H9 (cell line): ENCODE measurements around the gene TRIM42. TPM values are rescaled to one million over a fixed set of nuclear protein-coding genes. Genes with fewer than 3 reads are reported as not detected.

Experiments
- DNase-seq: peaks from one replicate; pipeline ENCODE4 v3.0.0-alpha.2; 2017
- H2AFZ ChIP-seq: one replicate; pipeline ENCODE4 v1.6.1; 2013; ENCODE audit warnings: mild to moderate bottlenecking, low read length, control low read depth, moderate library complexity
- H2AK5ac ChIP-seq: 2 replicates; pipeline ENCODE4 v1.6.1; 2013; ENCODE audit warnings: low read length, control low read depth, mixed read lengths; ENCODE audit not compliant: insufficient read length
- H2BK120ac ChIP-seq: one replicate; pipeline ENCODE4 v1.6.1; 2013; ENCODE audit warnings: low read depth, mild to moderate bottlenecking, low read length, control low read depth, inconsistent platforms; ENCODE audit not compliant: poor library complexity, severe bottlenecking
- H2BK12ac ChIP-seq: 2 replicates; pipeline ENCODE4 v1.6.1; 2013; ENCODE audit warnings: low read length, control low read depth, mixed read lengths, low read depth; ENCODE audit not compliant: insufficient read length
- H2BK15ac ChIP-seq: 2 replicates; pipeline ENCODE4 v1.6.1; 2013; ENCODE audit warnings: low read depth, low read length, control low read depth
- H2BK20ac ChIP-seq: one replicate; pipeline ENCODE4 v1.6.1; 2013; ENCODE audit warnings: low read depth, mild to moderate bottlenecking, low read length, control low read depth, inconsistent platforms; ENCODE audit not compliant: poor library complexity, severe bottlenecking
- H2BK5ac ChIP-seq: 2 replicates; pipeline ENCODE4 v1.6.1; 2013; ENCODE audit warnings: low read length, control low read depth, mixed read lengths; ENCODE audit not compliant: insufficient read length
- H3K14ac ChIP-seq: 2 replicates; pipeline ENCODE4 v1.6.1; 2013; ENCODE audit warnings: low read length, control low read depth; ENCODE audit not compliant: insufficient read depth
- H3K18ac ChIP-seq: 2 replicates; pipeline ENCODE4 v1.6.1; 2013; ENCODE audit warnings: low read depth, mild to moderate bottlenecking, mixed read lengths, low read length, control low read depth; ENCODE audit not compliant: insufficient read length
- H3K23ac ChIP-seq: 2 replicates; pipeline ENCODE4 v1.6.1; 2013; ENCODE audit warnings: low read length, control low read depth, mixed read lengths, low read depth; ENCODE audit not compliant: insufficient read length
- H3K23me2 ChIP-seq: 2 replicates; pipeline ENCODE4 v1.6.1; 2013; ENCODE audit warnings: low read depth, mild to moderate bottlenecking, mixed read lengths, low read length, control low read depth; ENCODE audit not compliant: insufficient read length, poor library complexity, severe bottlenecking
- H3K27ac ChIP-seq: 2 replicates; pipeline ENCODE4 v1.5.1; 2013; ENCODE audit warnings: low read length, control low read depth, mixed read lengths, low read depth; ENCODE audit not compliant: insufficient read length
- H3K27me3 ChIP-seq: 2 replicates; pipeline ENCODE4 v1.6.1; 2013; ENCODE audit warnings: low read length, control low read depth, inconsistent platforms; ENCODE audit not compliant: insufficient read depth
- H3K4ac ChIP-seq: 2 replicates; pipeline ENCODE4 v1.6.1; 2013; ENCODE audit warnings: low read depth, mild to moderate bottlenecking, control low read depth, inconsistent platforms, low read length, moderate library complexity
- H3K4me1 ChIP-seq: 2 replicates; pipeline ENCODE4 v1.6.1; 2013; ENCODE audit warnings: low read length, control low read depth, inconsistent platforms; ENCODE audit not compliant: insufficient read depth
- H3K4me2 ChIP-seq: 2 replicates; pipeline ENCODE4 v1.6.1; 2013; ENCODE audit warnings: low read length, control low read depth, mixed read lengths; ENCODE audit not compliant: insufficient read length, insufficient read depth
- H3K56ac ChIP-seq: 2 replicates; pipeline ENCODE4 v1.6.1; 2013; ENCODE audit warnings: low read depth, mild to moderate bottlenecking, mixed read lengths, low read length, control low read depth; ENCODE audit not compliant: insufficient read length
- H3K79me1 ChIP-seq: 2 replicates; pipeline ENCODE4 v1.6.1; 2013; ENCODE audit warnings: low read depth, mild to moderate bottlenecking, moderate library complexity, low read length, control low read depth, inconsistent platforms; ENCODE audit not compliant: insufficient read depth, poor library complexity, severe bottlenecking
- H3K79me2 ChIP-seq: 2 replicates; pipeline ENCODE4 v1.6.1; 2013; ENCODE audit warnings: low read length, control low read depth, inconsistent platforms; ENCODE audit not compliant: insufficient read depth
- H3K9ac ChIP-seq: 2 replicates; pipeline ENCODE4 v1.6.1; 2013; ENCODE audit warnings: low read length, control low read depth, mixed read lengths; ENCODE audit not compliant: insufficient read length; ENCODE audit errors: extremely low read depth
- H3K9me3 ChIP-seq: one replicate; pipeline ENCODE4 v1.6.1; 2013; ENCODE audit warnings: low read depth, low read length, inconsistent platforms; ENCODE audit not compliant: control insufficient read depth
- H3T11ph ChIP-seq: one replicate; pipeline ENCODE4 v1.6.1; 2013; ENCODE audit warnings: mild to moderate bottlenecking, low read length, control low read depth, inconsistent platforms
- H4K20me1 ChIP-seq: one replicate; pipeline ENCODE4 v1.6.1; 2013; ENCODE audit not compliant: control insufficient read depth, insufficient read length, insufficient read depth
- H4K5ac ChIP-seq: 2 replicates; pipeline ENCODE4 v1.6.1; 2013; ENCODE audit warnings: low read depth, mild to moderate bottlenecking, mixed read lengths, low read length, control low read depth; ENCODE audit not compliant: insufficient read length
- H4K8ac ChIP-seq: replicated peaks from 2 replicates; pipeline ENCODE4 v1.6.1; 2013; ENCODE audit warnings: low read length, control low read depth, mixed read lengths, low read depth; ENCODE audit not compliant: insufficient read length
- H4K91ac ChIP-seq: 2 replicates; pipeline ENCODE4 v1.6.1; 2013; ENCODE audit warnings: low read depth, mild to moderate bottlenecking, moderate library complexity, mixed read lengths, low read length, control low read depth; ENCODE audit not compliant: insufficient read length
- H3K27ac Mint-ChIP-seq, 3 experiments: 2 replicates in 2 of 3; 3 replicates in 1 of 3; pipeline ENCODE4 v1.8.0; 2020 to 2021; ENCODE audit warnings: mixed read lengths in 3 of 3, mild to moderate bottlenecking in 1 of 3, moderate library complexity in 1 of 3
- H3K27me3 Mint-ChIP-seq: 2 replicates; pipeline ENCODE4 v1.8.0; 2021; ENCODE audit warnings: low read depth, mild to moderate bottlenecking, moderate library complexity, mixed read lengths
- H3K36me3 Mint-ChIP-seq, 3 experiments: 2 replicates in 2 of 3; 3 replicates in 1 of 3; pipeline ENCODE4 v1.8.0; 2020 to 2021; ENCODE audit warnings: low read depth in 3 of 3, mixed read lengths in 3 of 3; ENCODE audit not compliant: insufficient read depth in 1 of 3
- H3K4me1 Mint-ChIP-seq, 2 experiments: 2 replicates each; pipeline ENCODE4 v1.8.0; 2020; ENCODE audit warnings: mixed read lengths in 2 of 2
- H3K4me3 Mint-ChIP-seq, 2 experiments: 2 replicates in 1 of 2; 3 replicates in 1 of 2; pipeline ENCODE4 v1.8.0; 2020 to 2021; ENCODE audit warnings: mild to moderate bottlenecking in 2 of 2, mixed read lengths in 2 of 2, moderate library complexity in 1 of 2
- H3K9me3 Mint-ChIP-seq, 2 experiments: 2 replicates in 1 of 2; 3 replicates in 1 of 2; pipeline ENCODE4 v1.8.0; 2020; ENCODE audit warnings: mild to moderate bottlenecking in 2 of 2, mixed read lengths in 2 of 2, moderate library complexity in 1 of 2
- WGBS: extraction: QIAGEN DNeasy Blood & Tissue Kit; methylation state at CpG from one replicate; pipeline ENCODE4 v1.1.7; 2013; ENCODE audit warnings: missing lambda C conversion rate, low lambda C conversion rate, mixed read lengths; ENCODE audit not compliant: insufficient read length; ENCODE audit errors: extremely low coverage; 5-methylcytosine and 5-hydroxymethylcytosine counted together
- total RNA-seq: library from RNA; stranded (reverse); gene quantifications from 2 replicates; pipeline ENCODE4 v1.2.1, GENCODE V29; 2021
- TF ChIP-seq, protein P1 (sequence below): fragments of 200-600 bp; sonication (generic); conservative IDR thresholded peaks from 3 replicates; pipeline ENCODE4 v1.8.0; 2021; ENCODE audit warnings: antibody characterized with exemption, mild to moderate bottlenecking

TRIM42 gene
- total RNA-seq, 1 experiment from 2014 or later: not detected

DNA sequence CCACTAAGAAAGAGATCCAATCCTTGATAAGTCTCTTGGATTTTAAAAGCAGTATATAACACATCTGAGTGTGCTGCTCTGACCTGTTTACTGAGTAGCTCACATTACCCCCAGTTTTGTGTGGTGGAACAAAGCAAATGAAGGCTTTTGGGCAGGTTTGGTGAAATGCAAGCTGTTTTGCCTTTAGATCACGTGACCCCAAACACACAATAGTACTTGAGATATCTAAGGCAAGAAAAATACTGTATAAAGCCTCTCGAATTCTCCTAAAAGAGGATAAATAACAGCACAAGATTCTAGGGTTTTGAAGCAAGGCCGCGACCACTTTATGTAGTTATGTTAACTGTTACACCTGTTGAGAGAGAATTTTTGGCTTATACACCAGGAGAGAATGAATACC lies 49.3 kb upstream of the TRIM42 start:
- Histone ChIP-seq H3K4me1 (no peaks in the 10 kb centered on the region), H4K20me1 (no peaks in the 10 kb centered on the region), H3K79me2 (no peaks in the 10 kb centered on the region), H3K14ac (no peak overlapping the region), H2BK12ac (no peak overlapping the region), H3K23me2 (no peaks in the 10 kb centered on the region), H3K4me2 (no peak overlapping the region), H3K27ac (no peak overlapping the region), H2BK20ac (no peak overlapping the region), H3K9ac (no peak overlapping the region), H4K8ac (no peak overlapping the region), H3K4ac (no peak overlapping the region), H3K79me1 (no peaks in the 10 kb centered on the region), H3K9me3 (no peaks in the 10 kb centered on the region), H3K23ac (no peak overlapping the region), H3K56ac (no peak overlapping the region), H2BK5ac (no peak overlapping the region), H4K91ac (no peak overlapping the region), H2AFZ (no peak overlapping the region), H3K27me3 (no peaks in the 10 kb centered on the region), H3T11ph (no peak overlapping the region), H3K18ac (no peak overlapping the region), H2AK5ac (no peak overlapping the region), H4K5ac (no peak overlapping the region), H2BK15ac (no peak overlapping the region), H2BK120ac (no peak overlapping the region)
- peaks cover 0 to 3% of the 10 kb centered on the region in 2 experiments; a peak in 1 of 4 replicates for H3K4me1 Mint-ChIP-seq
- H3K36me3 Mint-ChIP-seq: no peaks in the 10 kb centered on the region; a peak in 1 of 7 replicates
- H3K27me3 Mint-ChIP-seq: peaks cover 2% of the 10 kb centered on the region; the same call in 1 of the 2 replicates
- no peak overlapping the region for H3K4me3 Mint-ChIP-seq
- TF ChIP-seq, protein P1, sequence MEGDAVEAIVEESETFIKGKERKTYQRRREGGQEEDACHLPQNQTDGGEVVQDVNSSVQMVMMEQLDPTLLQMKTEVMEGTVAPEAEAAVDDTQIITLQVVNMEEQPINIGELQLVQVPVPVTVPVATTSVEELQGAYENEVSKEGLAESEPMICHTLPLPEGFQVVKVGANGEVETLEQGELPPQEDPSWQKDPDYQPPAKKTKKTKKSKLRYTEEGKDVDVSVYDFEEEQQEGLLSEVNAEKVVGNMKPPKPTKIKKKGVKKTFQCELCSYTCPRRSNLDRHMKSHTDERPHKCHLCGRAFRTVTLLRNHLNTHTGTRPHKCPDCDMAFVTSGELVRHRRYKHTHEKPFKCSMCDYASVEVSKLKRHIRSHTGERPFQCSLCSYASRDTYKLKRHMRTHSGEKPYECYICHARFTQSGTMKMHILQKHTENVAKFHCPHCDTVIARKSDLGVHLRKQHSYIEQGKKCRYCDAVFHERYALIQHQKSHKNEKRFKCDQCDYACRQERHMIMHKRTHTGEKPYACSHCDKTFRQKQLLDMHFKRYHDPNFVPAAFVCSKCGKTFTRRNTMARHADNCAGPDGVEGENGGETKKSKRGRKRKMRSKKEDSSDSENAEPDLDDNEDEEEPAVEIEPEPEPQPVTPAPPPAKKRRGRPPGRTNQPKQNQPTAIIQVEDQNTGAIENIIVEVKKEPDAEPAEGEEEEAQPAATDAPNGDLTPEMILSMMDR: no peak
- no peak overlapping the region for H3K27ac Mint-ChIP-seq
- DNase-seq: no peak
- no peaks in the 10 kb centered on the region for H3K9me3 Mint-ChIP-seq
- no CpG with 5 or more reads among the region's 4 CpGs for WGBS
